HepG2 (cell line): ENCODE results near the gene ZNF506. TPM values are rescaled to one million over a fixed set of nuclear protein-coding genes. Genes with fewer than 3 reads are reported as not detected.

Source experiments
- ATF2 ChIP-seq: sonication (generic); formaldehyde crosslinking; IDR thresholded peaks from 2 replicates; pipeline ENCODE4 v1.4.0; 2020; ENCODE audit warnings: missing genetic modification reagents
- CC2D1A ChIP-seq: sonication (generic); formaldehyde crosslinking; IDR thresholded peaks from 2 replicates; pipeline ENCODE4 v1.8.1; 2023; ENCODE audit warnings: mild to moderate bottlenecking, missing genetic modification reagents
- CEBPB ChIP-seq: IDR thresholded peaks from 2 replicates; pipeline ENCODE4 v1.6.1; 2011; ENCODE audit warnings: low read depth, low read length, improper control_type of control experiment, borderline replicate concordance
- EP300 ChIP-seq, 3 experiments: sonication (generic) in 1 of 3; formaldehyde crosslinking in 1 of 3; IDR thresholded peaks; 2 replicates each; pipeline versions ENCODE4 v1.5.1 to v1.6.1; 2011 to 2020; ENCODE audit warnings: low read depth in 2 of 3, low read length in 2 of 3, borderline replicate concordance in 1 of 3, improper control_type of control experiment in 1 of 3, mild to moderate bottlenecking in 1 of 3, missing genetic modification reagents in 1 of 3, moderate library complexity in 1 of 3
- GMEB2 ChIP-seq: IDR thresholded peaks from 2 replicates; pipeline ENCODE4 v1.6.1; 2016; ENCODE audit warnings: missing biosample characterization, missing genetic modification reagents, low read depth
- NFE2 ChIP-seq: sonication (generic); formaldehyde crosslinking; IDR thresholded peaks from 2 replicates; pipeline ENCODE4 v1.4.0; 2020; ENCODE audit warnings: missing genetic modification reagents
- NFE2L1 ChIP-seq: sonication (generic); formaldehyde crosslinking; IDR thresholded peaks from 2 replicates; pipeline ENCODE4 v1.4.0; 2020; ENCODE audit warnings: missing genetic modification reagents, mild to moderate bottlenecking, borderline replicate concordance
- PRMT3 ChIP-seq: sonication (generic); formaldehyde crosslinking; IDR thresholded peaks from 2 replicates; pipeline ENCODE4 v1.8.1; 2022; ENCODE audit warnings: low read depth, mild to moderate bottlenecking, moderate library complexity, missing genetic modification reagents, borderline replicate concordance
- SETDB1 ChIP-seq: sonication (generic); formaldehyde crosslinking; IDR thresholded peaks from 2 replicates; pipeline ENCODE4 v1.5.1; 2020; ENCODE audit warnings: missing genetic modification reagents, mild to moderate bottlenecking, borderline replicate concordance
- SIN3B ChIP-seq: fragments of 150-350 bp; IDR thresholded peaks from 2 replicates; pipeline ENCODE4 v1.6.1; 2014; ENCODE audit warnings: low read length
- STAG1 ChIP-seq: sonication (generic); formaldehyde crosslinking; IDR thresholded peaks from 2 replicates; pipeline ENCODE4 v1.4.0; 2020; ENCODE audit warnings: missing genetic modification reagents
- ZFP91 ChIP-seq: sonication (generic); formaldehyde crosslinking; IDR thresholded peaks from 2 replicates; pipeline ENCODE4 v1.9.0; 2022; ENCODE audit warnings: missing genetic modification reagents, mild to moderate bottlenecking, borderline replicate concordance
- ZNF251 ChIP-seq: sonication (generic); formaldehyde crosslinking; IDR thresholded peaks from 2 replicates; pipeline ENCODE4 v1.9.0; 2021; ENCODE audit warnings: mild to moderate bottlenecking, missing genetic modification reagents
- ZNF263 ChIP-seq: sonication (generic); formaldehyde crosslinking; IDR thresholded peaks from 2 replicates; pipeline ENCODE4 v1.4.0; 2020; ENCODE audit warnings: missing genetic modification reagents
- ZNF362 ChIP-seq: sonication (generic); formaldehyde crosslinking; IDR thresholded peaks from 2 replicates; pipeline ENCODE4 v1.4.0; 2020; ENCODE audit warnings: missing genetic modification reagents, mild to moderate bottlenecking, borderline replicate concordance
- ZNF660 ChIP-seq: sonication (generic); formaldehyde crosslinking; IDR thresholded peaks from 2 replicates; pipeline ENCODE4 v1.5.1; 2020; ENCODE audit warnings: mild to moderate bottlenecking, low read depth, missing genetic modification reagents, borderline replicate concordance
- ZNF674 ChIP-seq: sonication (generic); formaldehyde crosslinking; IDR thresholded peaks from 2 replicates; pipeline ENCODE4 v1.5.0; 2020; ENCODE audit warnings: low read depth, mild to moderate bottlenecking, missing genetic modification reagents
- ZNF800 ChIP-seq: sonication (generic); formaldehyde crosslinking; IDR thresholded peaks from 2 replicates; pipeline ENCODE4 v1.4.0; 2020; ENCODE audit warnings: missing genetic modification reagents
- ZNF878 ChIP-seq: sonication (generic); formaldehyde crosslinking; IDR thresholded peaks from 2 replicates; pipeline ENCODE4 v1.8.1; 2023; ENCODE audit warnings: mild to moderate bottlenecking, missing genetic modification reagents, moderate library complexity
- ZSCAN31 ChIP-seq: sonication (generic); formaldehyde crosslinking; IDR thresholded peaks from 2 replicates; pipeline ENCODE4 v1.5.0; 2020; ENCODE audit warnings: low read depth, mild to moderate bottlenecking, missing genetic modification reagents
- polyA plus RNA-seq, 8 experiments: library from polyadenylated mRNA; depleted of rRNA in 3 of 8; stranded (reverse) in 7 of 8; unstranded in 1 of 8; fragments of >200 nt; fragmentation: Illumina TruSeq in 4 of 8; extraction: Trizol in 4 of 8; gene quantifications; 2 replicates each; pipeline versions ENCODE4 v1.2.1 to v1.2.3, GENCODE V29; 2011 to 2016; ENCODE audit warnings: low read depth in 4 of 8, missing spikeins in 1 of 8, mixed read lengths in 1 of 8; ENCODE audit not compliant: insufficient read depth in 1 of 8
- total RNA-seq, 5 experiments: library from RNA; depleted of rRNA; stranded (reverse); fragments of >200 nt; fragmentation: Illumina TruSeq; extraction: Trizol; gene quantifications; 2 replicates each; pipeline ENCODE4 v1.2.3, GENCODE V29; 2016; ENCODE audit warnings: low read depth in 1 of 5

The ZNF506 gene
- total and polyA plus RNA-seq, 2 of the 13 experiments (the other 11 are each of a cell fraction or from before 2014, with no cell fraction given) = not detected

GRCh38 chr19:19776206-19777008, 45.1 kb downstream of the ZNF506 start (continued):
- peak; percentile 94 for TF ChIP-seq GMEB2
- peak; percentile 77; the same call in 1 of the 2 replicates for TF ChIP-seq PRMT3 (CRISPR knock-in tag)
- TF ChIP-seq ZNF800 (CRISPR knock-in tag) = 0 out of 2 replicates have a peak, but pooled peaks have one; percentile 62
- 0 out of 2 replicates have a peak, but pooled peaks have one; percentile 69 for TF ChIP-seq ZNF674
- TF ChIP-seq SIN3B = no peak
- no peak for TF ChIP-seq NFE2 (CRISPR knock-in tag)
- peak; percentile 61 for TF ChIP-seq ATF2 (CRISPR knock-in tag)
- TF ChIP-seq ZNF362 (CRISPR knock-in tag) = peak; percentile 45; the same call in 1 of the 2 replicates
- TF ChIP-seq SETDB1 = no peak
- no peak for TF ChIP-seq ZNF263 (CRISPR knock-in tag)
- 0 out of 2 replicates have a peak, but pooled peaks have one; percentile 8 for TF ChIP-seq STAG1
- TF ChIP-seq ZNF660 (CRISPR knock-in tag) = no peak
- no peak for TF ChIP-seq ZNF878 (CRISPR knock-in tag)
- no peak for TF ChIP-seq CC2D1A
- no peak for TF ChIP-seq NFE2L1 (CRISPR knock-in tag)
- peak; percentile 88 for TF ChIP-seq ZFP91 (CRISPR knock-in tag)
- TF ChIP-seq CEBPB = no peak
- TF ChIP-seq ZSCAN31 = peak; percentile 87
- TF ChIP-seq ZNF251 (CRISPR knock-in tag) = no peak
- no peak; a peak in 1 of 4 replicates for TF ChIP-seq EP300 (IDR thresholded peaks at IDR 0.05; ENCODE audit: low read depth in 2 of 2, low read length in 2 of 2)
- TF ChIP-seq EP300 (CRISPR knock-in tag; IDR thresholded peaks at IDR 0.05; ENCODE audit: borderline replicate concordance) = no peak
